Measurements from ENCODE around the gene SGK2.

SGK2 gene

GRCh38 chr20:43536817-43537440 is 21.9 kb upstream of the SGK2 start:
- DNase-seq = no peak

- peak; percentile 31 to 37 for DNase-seq
These were observed 20.6 kb upstream of the SGK2 start for GRCh38 chr20:43537921-43538877.

- no peak for DNase-seq
These were observed 19.7 kb upstream of the SGK2 start for GRCh38 chr20:43538878-43539700.

- no peak for DNase-seq
These were observed 18.7 kb upstream of the SGK2 start for GRCh38 chr20:43539975-43540672.

GRCh38 chr20:43540673-43541060 is 18.2 kb upstream of the SGK2 start:
- DNase-seq = no peak

GRCh38 chr20:43541214-43541613 is 17.6 kb upstream of the SGK2 start:
- no peak for DNase-seq

- no peak for DNase-seq
These were observed 16.7 kb upstream of the SGK2 start for GRCh38 chr20:43542161-43542560.

- no peak for DNase-seq
These were observed 16.2 kb upstream of the SGK2 start for GRCh38 chr20:43542674-43543073.

- DNase-seq = no peak
These were observed 15.7 kb upstream of the SGK2 start for GRCh38 chr20:43543138-43543537.

- no peak for DNase-seq
These were observed 14.3 kb upstream of the SGK2 start for GRCh38 chr20:43544501-43544900.

- DNase-seq = no peak
These were observed 12.8 kb upstream of the SGK2 start for GRCh38 chr20:43545837-43546578.

GRCh38 chr20:43548273-43548880 is 10.4 kb upstream of the SGK2 start:
- no peak for DNase-seq

GRCh38 chr20:43549416-43550065 is 9.3 kb upstream of the SGK2 start:
- DNase-seq = no peak

GRCh38 chr20:43550456-43550855 is 8.4 kb upstream of the SGK2 start:
- no peak for DNase-seq

GRCh38 chr20:43554369-43554768 is 4.5 kb upstream of the SGK2 start:
- DNase-seq = no peak

- DNase-seq = no peak
These were observed 540 bp downstream of the SGK2 start for GRCh38 chr20:43559147-43559987.

- no peak for DNase-seq
These were observed 2.1 kb downstream of the SGK2 start for GRCh38 chr20:43560974-43561373.

- peak in 1 of 2 experiments; percentile 34 for DNase-seq
These were observed 4.6 kb downstream of the SGK2 start for GRCh38 chr20:43563429-43563828.

GRCh38 chr20:43563991-43564390 is 5.2 kb downstream of the SGK2 start:
- no peak for DNase-seq

GRCh38 chr20:43564455-43564854 is 5.6 kb downstream of the SGK2 start:
- DNase-seq = no peak

Data from AML-193 (cell line).